Measurements from ENCODE around the gene WDFY4. TPM values are rescaled to one million over a fixed set of nuclear protein-coding genes. Genes with fewer than 3 reads are reported as not detected.

Gene WDFY4
- total RNA-seq, 1 experiment from 2014 or later, result not detected

- no peaks in the 10 kb centered on the region; a peak in 1 of 7 replicates for H3K36me3 Mint-ChIP-seq (ENCODE audit: insufficient read depth in 1 of 3, low read depth in 3 of 3)
- H3K9me3 ChIP-seq (ENCODE audit: control insufficient read depth, low read depth, low read length), result no peaks in the 10 kb centered on the region
- H3K27me3 Mint-ChIP-seq (ENCODE audit: low read depth), result peaks cover 62% of the 10 kb centered on the region
- no peak overlapping the region for H4K91ac ChIP-seq (ENCODE audit: insufficient read length, low read depth, low read length)
- H4K8ac ChIP-seq (replicated peaks; ENCODE audit: insufficient read length, low read depth, low read length), result no peak overlapping the region
- peaks cover 11% of the 10 kb centered on the region for H3K23me2 ChIP-seq (ENCODE audit: insufficient read length, low read depth, low read length, poor library complexity, severe bottlenecking)
- TF ChIP-seq, protein P1, sequence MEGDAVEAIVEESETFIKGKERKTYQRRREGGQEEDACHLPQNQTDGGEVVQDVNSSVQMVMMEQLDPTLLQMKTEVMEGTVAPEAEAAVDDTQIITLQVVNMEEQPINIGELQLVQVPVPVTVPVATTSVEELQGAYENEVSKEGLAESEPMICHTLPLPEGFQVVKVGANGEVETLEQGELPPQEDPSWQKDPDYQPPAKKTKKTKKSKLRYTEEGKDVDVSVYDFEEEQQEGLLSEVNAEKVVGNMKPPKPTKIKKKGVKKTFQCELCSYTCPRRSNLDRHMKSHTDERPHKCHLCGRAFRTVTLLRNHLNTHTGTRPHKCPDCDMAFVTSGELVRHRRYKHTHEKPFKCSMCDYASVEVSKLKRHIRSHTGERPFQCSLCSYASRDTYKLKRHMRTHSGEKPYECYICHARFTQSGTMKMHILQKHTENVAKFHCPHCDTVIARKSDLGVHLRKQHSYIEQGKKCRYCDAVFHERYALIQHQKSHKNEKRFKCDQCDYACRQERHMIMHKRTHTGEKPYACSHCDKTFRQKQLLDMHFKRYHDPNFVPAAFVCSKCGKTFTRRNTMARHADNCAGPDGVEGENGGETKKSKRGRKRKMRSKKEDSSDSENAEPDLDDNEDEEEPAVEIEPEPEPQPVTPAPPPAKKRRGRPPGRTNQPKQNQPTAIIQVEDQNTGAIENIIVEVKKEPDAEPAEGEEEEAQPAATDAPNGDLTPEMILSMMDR (conservative IDR thresholded peaks at IDR 0.05), result no peak
- H2BK12ac ChIP-seq (ENCODE audit: insufficient read length, low read depth, low read length), result no peak overlapping the region
- no peak overlapping the region for H3K23ac ChIP-seq (ENCODE audit: insufficient read length, low read depth, low read length)
- DNase-seq, result no peak
- no peak overlapping the region for H4K5ac ChIP-seq (ENCODE audit: insufficient read length, low read depth, low read length)
- H2AK5ac ChIP-seq (ENCODE audit: insufficient read length, low read length), result no peak overlapping the region
- no CpG with 5 or more reads among the region's 55 CpGs for WGBS (ENCODE audit: extremely low coverage, insufficient read length, low lambda C conversion rate)
- no peak overlapping the region for H2BK15ac ChIP-seq (ENCODE audit: low read depth, low read length)
- 0 out of 2 replicates have a peak overlapping the region, but pooled peaks have one; percentile 48 for H3K14ac ChIP-seq (ENCODE audit: insufficient read depth, low read length)
- H4K20me1 ChIP-seq (ENCODE audit: control insufficient read depth, insufficient read depth, insufficient read length), result no peaks in the 10 kb centered on the region
- H2BK5ac ChIP-seq (ENCODE audit: insufficient read length, low read length), result no peak overlapping the region
- H3K4me1 Mint-ChIP-seq, result peaks cover 12 to 14% of the 10 kb centered on the region in 2 experiments
- no peak overlapping the region for H3K18ac ChIP-seq (ENCODE audit: insufficient read length, low read depth, low read length)
- peaks cover 5% of the 10 kb centered on the region; the same call in 1 of the 2 replicates for H3K27me3 ChIP-seq (ENCODE audit: insufficient read depth, low read length)
- H3K9me3 Mint-ChIP-seq, result no peaks in the 10 kb centered on the region; a peak in 1 of 5 replicates
- H3K79me1 ChIP-seq (ENCODE audit: insufficient read depth, low read depth, low read length, poor library complexity, severe bottlenecking), result no peaks in the 10 kb centered on the region
- no peak overlapping the region for H3K56ac ChIP-seq (ENCODE audit: insufficient read length, low read depth, low read length)
- no peak overlapping the region for H3K9ac ChIP-seq (ENCODE audit: extremely low read depth, insufficient read length, low read length)
- no peak overlapping the region for H2AFZ ChIP-seq (ENCODE audit: low read length)
- H3K27ac ChIP-seq (ENCODE audit: insufficient read length, low read depth, low read length), result no peak overlapping the region
- H3K27ac Mint-ChIP-seq, result no peak overlapping the region
- no peak overlapping the region for H2BK120ac ChIP-seq (ENCODE audit: low read depth, low read length, poor library complexity, severe bottlenecking)
- H3K79me2 ChIP-seq (ENCODE audit: insufficient read depth, low read length), result no peaks in the 10 kb centered on the region
- no peak overlapping the region for H3T11ph ChIP-seq (ENCODE audit: low read length)
- H3K4me1 ChIP-seq (ENCODE audit: insufficient read depth, low read length), result no peaks in the 10 kb centered on the region; the same call in 1 of the 2 replicates
- no peak overlapping the region for H2BK20ac ChIP-seq (ENCODE audit: low read depth, low read length, poor library complexity, severe bottlenecking)
- no peak overlapping the region for H3K4ac ChIP-seq (ENCODE audit: low read depth, low read length)
- H3K4me3 Mint-ChIP-seq, result peak overlapping the region in 1 of 2 experiments; percentile 73; a peak in 3 of 5 replicates
- peak overlapping the region; percentile 84 for H3K4me2 ChIP-seq (ENCODE audit: insufficient read depth, insufficient read length, low read length)
These were observed 29.0 kb upstream of the WDFY4 start for GRCh38 chr10:48655411-48656240.

Measured in H9 (cell line).